GM18861 (cell line): Measurements from ENCODE around the gene CCDC197.

Experiments
- ATAC-seq: cut with Tn5 transposase; IDR thresholded peaks from one replicate; pipeline ENCODE4 v1.9.1; 2021; ENCODE audit not compliant: unreplicated experiment

Gene CCDC197

DNA sequence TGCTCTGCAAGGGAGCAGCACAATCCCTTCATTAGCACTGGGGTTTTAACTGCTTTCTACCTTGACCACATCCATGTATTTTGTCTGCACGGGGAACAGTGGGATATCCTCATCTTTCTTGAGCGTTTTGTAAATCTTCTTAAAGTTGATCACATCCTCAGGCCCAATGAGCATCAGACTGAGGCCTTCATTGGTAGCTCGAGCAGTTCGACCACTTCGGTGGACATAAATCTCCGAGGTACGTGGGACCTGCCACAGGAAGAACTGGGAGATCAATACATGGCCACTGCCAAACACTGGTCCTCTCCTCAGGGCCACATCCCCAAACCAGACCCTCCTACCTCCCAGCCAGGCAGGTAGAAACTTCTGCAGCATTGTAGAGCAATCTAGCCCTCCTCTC is 57.8 kb downstream of the CCDC197 start:
- ATAC-seq = no peak

- peak; percentile 61 for ATAC-seq
These were observed 59.6 kb downstream of the CCDC197 start for GRCh38 chr14:94056579-94057308.

- no peak for ATAC-seq
These were observed 61.1 kb downstream of the CCDC197 start for GRCh38 chr14:94058128-94058673.
